ENCODE results near the gene CPA4. TPM values are rescaled to one million over a fixed set of nuclear protein-coding genes. Genes with fewer than 3 reads are reported as not detected.
A peak's percentile ranks its signal among the peaks of the same experiment; 100 is the strongest.

Gene CPA4
- total RNA-seq, 2 donors from 2014 or later = 9.6 to 10.2 TPM

- Histone ChIP-seq H3K4me3 (no peak overlapping the region), H3K27me3 (no peaks in the 10 kb centered on the region), H3K9me3 (no peaks in the 10 kb centered on the region), H3K36me3 (replicated peaks in 1 of 2; ENCODE audit: insufficient read depth in 1 of 2, low read depth in 2 of 2) (no peaks in the 10 kb centered on the region), H3K4me1 (peaks cover 60% of the 10 kb centered on the region), H3K27ac (peak overlapping the region; percentile 35 to 89 (median 81))
- 82 to 84% methylated on average over 4 of the region's 4 CpGs for WGBS, 2 donors
- no peak for ATAC-seq
- no peak for TF ChIP-seq CTCF (IDR thresholded peaks at IDR 0.05)
- TF ChIP-seq POLR2A (IDR thresholded peaks at IDR 0.05) = no peak
- intact Hi-C loops (cut with DNase I) = no loop called here
- peak in 1 of 4 donors; percentile 49 for DNase-seq
Observed at GRCh38 chr7:130288168-130288567, 4.8 kb upstream of the CPA4 start.

GRCh38 chr7:130288829-130289228 is 4.1 kb upstream of the CPA4 start:
- H3K36me3 ChIP-seq (replicated peaks in 1 of 2; ENCODE audit: insufficient read depth in 1 of 2, low read depth in 2 of 2) = no peaks in the 10 kb centered on the region
- no peak for TF ChIP-seq POLR2A (IDR thresholded peaks at IDR 0.05)
- no peak for TF ChIP-seq CTCF (IDR thresholded peaks at IDR 0.05)
- DNase-seq = peak in 2 of 4 donors; percentile 44 to 56
- peak overlapping the region; percentile 35 to 89 (median 81) for H3K27ac ChIP-seq
- no peaks in the 10 kb centered on the region for H3K27me3 ChIP-seq
- WGBS, 2 donors = 45 to 59% methylated on average over 5 of the region's 5 CpGs
- H3K4me1 ChIP-seq = peaks cover 59% of the 10 kb centered on the region
- H3K9me3 ChIP-seq = no peaks in the 10 kb centered on the region
- ATAC-seq = no peak
- intact Hi-C loops (cut with DNase I) = no loop called here
- H3K4me3 ChIP-seq = no peak overlapping the region

- ATAC-seq (no peak), DNase-seq (peak in 1 of 4 donors; percentile 39)
- H3K4me1 ChIP-seq = peaks cover 52% of the 10 kb centered on the region
- intact Hi-C loops (cut with DNase I) = no loop called here
- H3K36me3 ChIP-seq (replicated peaks in 1 of 2; ENCODE audit: insufficient read depth in 1 of 2, low read depth in 2 of 2) = no peaks in the 10 kb centered on the region
- peak overlapping the region; percentile 35 to 89 (median 81) for H3K27ac ChIP-seq
- no peaks in the 10 kb centered on the region for H3K9me3 ChIP-seq
- H3K4me3 ChIP-seq = no peak overlapping the region
- WGBS, 2 donors = 65 to 74% methylated on average over 9 of the region's 9 CpGs
- no peaks in the 10 kb centered on the region for H3K27me3 ChIP-seq
- TF ChIP-seq CTCF (IDR thresholded peaks at IDR 0.05) (no peak), POLR2A (IDR thresholded peaks at IDR 0.05) (no peak)
Observed at GRCh38 chr7:130289478-130289877, 3.5 kb upstream of the CPA4 start.

- Histone ChIP-seq H3K9me3 (no peaks in the 10 kb centered on the region), H3K4me1 (peaks cover 43% of the 10 kb centered on the region), H3K4me3 (no peak overlapping the region), H3K27ac (peak overlapping the region; percentile 75 to 89 (median 83)), H3K36me3 (replicated peaks in 1 of 2; ENCODE audit: insufficient read depth in 1 of 2, low read depth in 2 of 2) (no peaks in the 10 kb centered on the region), H3K27me3 (no peaks in the 10 kb centered on the region)
- WGBS, 2 donors = 36 to 56% methylated on average over 6 of the region's 6 CpGs
- intact Hi-C loops (cut with DNase I) = loop anchor here (10.0 kb wide), 1 partner anchor 54 kb away; the partner anchor contains the start of gene CPA5
- ATAC-seq (peak; percentile 65), DNase-seq (peak; percentile 88 to 91 (median 90))
- no peak for TF ChIP-seq CTCF (IDR thresholded peaks at IDR 0.05)
- peak; percentile 21 to 81 (median 71) for TF ChIP-seq POLR2A (IDR thresholded peaks at IDR 0.05)
Observed at GRCh38 chr7:130290745-130291144, 2.2 kb upstream of the CPA4 start.

GRCh38 chr7:130293521-130293920 is 560 bp downstream of the CPA4 start:
- no peaks in the 10 kb centered on the region for H3K27me3 ChIP-seq
- no peaks in the 10 kb centered on the region for H3K9me3 ChIP-seq
- DNase-seq (no peak), ATAC-seq (no peak)
- 81 to 82% methylated on average over 8 of the region's 8 CpGs for WGBS, 2 donors
- no peak overlapping the region for H3K4me3 ChIP-seq
- no peaks in the 10 kb centered on the region for H3K36me3 ChIP-seq (replicated peaks in 1 of 2; ENCODE audit: insufficient read depth in 1 of 2, low read depth in 2 of 2)
- TF ChIP-seq CTCF (IDR thresholded peaks at IDR 0.05) (no peak), POLR2A (IDR thresholded peaks at IDR 0.05) (no peak)
- peaks cover 26% of the 10 kb centered on the region for H3K4me1 ChIP-seq
- H3K27ac ChIP-seq = peak overlapping the region in 2 of 4 donors; percentile 11 to 89
- intact Hi-C loops (cut with DNase I) = loop anchor here (10.0 kb wide), 1 partner anchor 51 kb away; the partner anchor contains the start of gene CPA5
